Fibroblast of lung (primary cell): ENCODE data around the gene ZBTB40. TPM values are rescaled to one million over a fixed set of nuclear protein-coding genes. Genes with fewer than 3 reads are reported as not detected.
A peak's percentile ranks its signal among the peaks of the same experiment; 100 is the strongest.

ENCODE experiments used
- DNase-seq, 2 donors: peaks; one replicate each; pipeline versions ENCODE4 v3.0.0 to v3.0.0-alpha.2; 2010; ENCODE audit warnings: low read depth in 2 of 2
- H2AFZ ChIP-seq: 2 replicates; pipeline ENCODE4 v1.5.1; 2012; ENCODE audit warnings: low read length, control low read depth, inconsistent platforms
- H3K27ac ChIP-seq: 2 replicates; pipeline ENCODE4 v1.5.1; 2011; ENCODE audit warnings: low read length, control low read depth; ENCODE audit not compliant: insufficient read depth
- H3K27me3 ChIP-seq: 2 replicates; pipeline ENCODE4 v1.5.1; 2011; ENCODE audit warnings: mild to moderate bottlenecking, low read length; ENCODE audit not compliant: control insufficient read depth, insufficient read depth
- H3K36me3 ChIP-seq: 2 replicates; pipeline ENCODE4 v1.5.1; 2011; ENCODE audit warnings: low read length; ENCODE audit not compliant: control insufficient read depth, insufficient read depth
- H3K4me1 ChIP-seq: 2 replicates; pipeline ENCODE4 v1.5.1; 2011; ENCODE audit warnings: low read length; ENCODE audit not compliant: control insufficient read depth, insufficient read depth; ENCODE audit errors: extremely low read depth
- H3K4me2 ChIP-seq: 2 replicates; pipeline ENCODE4 v1.5.1; 2011; ENCODE audit warnings: low read length, control low read depth; ENCODE audit not compliant: insufficient read depth; ENCODE audit errors: extremely low read depth
- H3K4me3 ChIP-seq, 4 experiments: fragments of 200-600 bp in 1 of 4; sonication (generic) in 1 of 4; replicated peaks in 1 of 4; 2 replicates each; pipeline ENCODE4 v1.5.1; 2011 to 2016; ENCODE audit warnings: low read length in 4 of 4, low read depth in 3 of 4, mild to moderate bottlenecking in 3 of 4, control low read depth in 2 of 4, inconsistent platforms in 1 of 4, mixed read lengths in 1 of 4; ENCODE audit not compliant: insufficient read depth in 1 of 4; ENCODE audit errors: control extremely low read depth in 1 of 4
- H3K79me2 ChIP-seq: 2 replicates; pipeline ENCODE4 v1.5.1; 2012; ENCODE audit warnings: mild to moderate bottlenecking, low read length, inconsistent platforms; ENCODE audit not compliant: control insufficient read depth, insufficient read depth
- H3K9ac ChIP-seq: 2 replicates; pipeline ENCODE4 v1.5.1; 2011; ENCODE audit warnings: mild to moderate bottlenecking, low read length, control low read depth; ENCODE audit not compliant: insufficient read depth
- H3K9me3 ChIP-seq: 2 replicates; pipeline ENCODE4 v1.5.1; 2012; ENCODE audit warnings: low read depth, low read length; ENCODE audit not compliant: control insufficient read depth, insufficient read depth
- H4K20me1 ChIP-seq: 2 replicates; pipeline ENCODE4 v1.5.1; 2011; ENCODE audit warnings: low read length; ENCODE audit not compliant: control insufficient read depth, insufficient read depth; ENCODE audit errors: extremely low read depth
- EZH2 ChIP-seq: IDR thresholded peaks from 2 replicates; pipeline ENCODE4 v1.5.1; 2012; ENCODE audit warnings: low read length, control low read depth, mild to moderate bottlenecking; ENCODE audit errors: missing control alignments
- polyA minus RNA-seq: library from RNA; depleted of rRNA, polyadenylated mRNA; stranded (reverse); fragments of >200 nt; gene quantifications from 2 replicates; pipeline ENCODE4 v1.2.3, GENCODE V29; 2011; ENCODE audit warnings: low replicate concordance
- polyA plus RNA-seq, 2 donors: library from polyadenylated mRNA; depleted of rRNA in 1 of 2; stranded (reverse) in 1 of 2; unstranded in 1 of 2; fragments of >200 nt; gene quantifications; 2 replicates each; pipeline ENCODE4 v1.2.1, GENCODE V29; 2011 to 2012; ENCODE audit warnings: missing spikeins in 1 of 2
- total RNA-seq: library from RNA; depleted of rRNA; stranded (reverse); fragments of >200 nt; gene quantifications from 2 replicates; pipeline ENCODE4 v1.2.1, GENCODE V29; 2014
- TF ChIP-seq, protein P1 (sequence below), 2 donors: IDR thresholded peaks in 1 of 2; conservative IDR thresholded peaks in 1 of 2; 1 replicate in 1 of 2; 2 replicates in 1 of 2; pipeline ENCODE4 v1.5.1; 2011 to 2012; ENCODE audit warnings: low read length in 2 of 2, control low read depth in 1 of 2, inconsistent platforms in 1 of 2, low read depth in 1 of 2, mild to moderate bottlenecking in 1 of 2

The ZBTB40 gene, protein sequence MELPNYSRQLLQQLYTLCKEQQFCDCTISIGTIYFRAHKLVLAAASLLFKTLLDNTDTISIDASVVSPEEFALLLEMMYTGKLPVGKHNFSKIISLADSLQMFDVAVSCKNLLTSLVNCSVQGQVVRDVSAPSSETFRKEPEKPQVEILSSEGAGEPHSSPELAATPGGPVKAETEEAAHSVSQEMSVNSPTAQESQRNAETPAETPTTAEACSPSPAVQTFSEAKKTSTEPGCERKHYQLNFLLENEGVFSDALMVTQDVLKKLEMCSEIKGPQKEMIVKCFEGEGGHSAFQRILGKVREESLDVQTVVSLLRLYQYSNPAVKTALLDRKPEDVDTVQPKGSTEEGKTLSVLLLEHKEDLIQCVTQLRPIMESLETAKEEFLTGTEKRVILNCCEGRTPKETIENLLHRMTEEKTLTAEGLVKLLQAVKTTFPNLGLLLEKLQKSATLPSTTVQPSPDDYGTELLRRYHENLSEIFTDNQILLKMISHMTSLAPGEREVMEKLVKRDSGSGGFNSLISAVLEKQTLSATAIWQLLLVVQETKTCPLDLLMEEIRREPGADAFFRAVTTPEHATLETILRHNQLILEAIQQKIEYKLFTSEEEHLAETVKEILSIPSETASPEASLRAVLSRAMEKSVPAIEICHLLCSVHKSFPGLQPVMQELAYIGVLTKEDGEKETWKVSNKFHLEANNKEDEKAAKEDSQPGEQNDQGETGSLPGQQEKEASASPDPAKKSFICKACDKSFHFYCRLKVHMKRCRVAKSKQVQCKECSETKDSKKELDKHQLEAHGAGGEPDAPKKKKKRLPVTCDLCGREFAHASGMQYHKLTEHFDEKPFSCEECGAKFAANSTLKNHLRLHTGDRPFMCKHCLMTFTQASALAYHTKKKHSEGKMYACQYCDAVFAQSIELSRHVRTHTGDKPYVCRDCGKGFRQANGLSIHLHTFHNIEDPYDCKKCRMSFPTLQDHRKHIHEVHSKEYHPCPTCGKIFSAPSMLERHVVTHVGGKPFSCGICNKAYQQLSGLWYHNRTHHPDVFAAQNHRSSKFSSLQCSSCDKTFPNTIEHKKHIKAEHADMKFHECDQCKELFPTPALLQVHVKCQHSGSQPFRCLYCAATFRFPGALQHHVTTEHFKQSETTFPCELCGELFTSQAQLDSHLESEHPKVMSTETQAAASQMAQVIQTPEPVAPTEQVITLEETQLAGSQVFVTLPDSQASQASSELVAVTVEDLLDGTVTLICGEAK
- total RNA-seq = 9.5 and 12.4 TPM in 2 replicates
- polyA plus RNA-seq = 3.4 and 3.5 TPM in 2 replicates
- polyA plus RNA-seq (2012) = 4.3 and 4.6 TPM in 2 replicates
- polyA minus RNA-seq = 12.4 and 21.2 TPM in 2 replicates

DNA sequence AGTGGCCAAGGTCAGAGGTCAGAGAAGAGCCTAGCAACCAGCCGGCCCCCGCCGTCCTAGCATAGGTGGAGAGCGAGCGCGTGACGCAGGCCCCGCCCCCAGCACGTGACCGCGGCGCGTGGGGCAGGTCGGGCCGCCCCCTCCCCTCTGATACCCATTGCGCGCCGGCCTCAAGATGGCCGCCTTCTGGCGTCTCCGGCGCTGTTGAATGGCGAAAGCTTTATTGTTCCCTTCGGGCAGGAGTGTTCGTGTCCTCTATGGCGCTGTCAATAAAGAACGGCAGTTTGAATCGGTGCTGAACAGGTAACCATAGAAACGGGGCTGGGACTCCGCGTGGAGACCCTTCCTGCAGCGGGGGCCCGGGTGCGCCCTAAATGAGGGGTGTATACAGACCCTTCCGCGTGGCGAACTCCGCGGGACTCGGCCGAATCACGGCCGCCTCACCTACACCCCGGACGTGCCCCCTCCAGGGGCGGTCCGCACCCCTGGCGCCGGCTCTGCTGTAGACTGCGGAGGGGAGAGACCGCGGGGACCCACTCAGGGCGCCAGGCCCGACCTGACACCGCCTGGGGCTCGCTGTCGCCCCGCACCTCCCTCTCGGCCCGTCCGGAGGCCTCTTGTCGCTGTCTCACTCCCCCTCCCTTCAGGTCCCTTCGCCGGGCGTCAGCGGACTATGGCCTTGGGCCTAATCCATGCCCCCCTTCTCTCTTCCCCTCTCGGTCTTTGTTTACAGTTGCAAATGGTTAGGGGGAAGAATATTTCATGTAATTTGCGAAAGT is at the start of gene ZBTB40:
Gene ZBTB40, plus strand, starts transcription at position 150 of the 779 bp plus-strand sequence. CDS start 38,098 bp downstream, outside the sequence.
- Histone ChIP-seq H2AFZ (peak within 1 kb of the TSS; percentile 89), H3K27me3 (no peaks in the 10 kb centered on the region), H3K9ac (peak within 1 kb of the TSS; percentile 62), H3K4me2 (peak within 1 kb of the TSS; percentile 95), H4K20me1 (no peaks in the 10 kb centered on the region), H3K36me3 (no peaks in the 10 kb centered on the region), H3K27ac (peak within 1 kb of the TSS; percentile 80), H3K79me2 (peaks cover 10% of the 10 kb centered on the region), H3K9me3 (no peaks in the 10 kb centered on the region), H3K4me3 (peak within 1 kb of the TSS; percentile 68 to 98 (median 82)), H3K4me1 (peaks cover 9% of the 10 kb centered on the region)
- peak; percentile 99 for DNase-seq
- TF ChIP-seq, protein P1, sequence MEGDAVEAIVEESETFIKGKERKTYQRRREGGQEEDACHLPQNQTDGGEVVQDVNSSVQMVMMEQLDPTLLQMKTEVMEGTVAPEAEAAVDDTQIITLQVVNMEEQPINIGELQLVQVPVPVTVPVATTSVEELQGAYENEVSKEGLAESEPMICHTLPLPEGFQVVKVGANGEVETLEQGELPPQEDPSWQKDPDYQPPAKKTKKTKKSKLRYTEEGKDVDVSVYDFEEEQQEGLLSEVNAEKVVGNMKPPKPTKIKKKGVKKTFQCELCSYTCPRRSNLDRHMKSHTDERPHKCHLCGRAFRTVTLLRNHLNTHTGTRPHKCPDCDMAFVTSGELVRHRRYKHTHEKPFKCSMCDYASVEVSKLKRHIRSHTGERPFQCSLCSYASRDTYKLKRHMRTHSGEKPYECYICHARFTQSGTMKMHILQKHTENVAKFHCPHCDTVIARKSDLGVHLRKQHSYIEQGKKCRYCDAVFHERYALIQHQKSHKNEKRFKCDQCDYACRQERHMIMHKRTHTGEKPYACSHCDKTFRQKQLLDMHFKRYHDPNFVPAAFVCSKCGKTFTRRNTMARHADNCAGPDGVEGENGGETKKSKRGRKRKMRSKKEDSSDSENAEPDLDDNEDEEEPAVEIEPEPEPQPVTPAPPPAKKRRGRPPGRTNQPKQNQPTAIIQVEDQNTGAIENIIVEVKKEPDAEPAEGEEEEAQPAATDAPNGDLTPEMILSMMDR (conservative IDR thresholded peaks at IDR 0.05 in 1 of 2, IDR thresholded peaks at IDR 0.05 in 1 of 2; ENCODE audit: low read depth in 1 of 2, low read length in 2 of 2) = no peak
- TF ChIP-seq EZH2 = no peak

DNA sequence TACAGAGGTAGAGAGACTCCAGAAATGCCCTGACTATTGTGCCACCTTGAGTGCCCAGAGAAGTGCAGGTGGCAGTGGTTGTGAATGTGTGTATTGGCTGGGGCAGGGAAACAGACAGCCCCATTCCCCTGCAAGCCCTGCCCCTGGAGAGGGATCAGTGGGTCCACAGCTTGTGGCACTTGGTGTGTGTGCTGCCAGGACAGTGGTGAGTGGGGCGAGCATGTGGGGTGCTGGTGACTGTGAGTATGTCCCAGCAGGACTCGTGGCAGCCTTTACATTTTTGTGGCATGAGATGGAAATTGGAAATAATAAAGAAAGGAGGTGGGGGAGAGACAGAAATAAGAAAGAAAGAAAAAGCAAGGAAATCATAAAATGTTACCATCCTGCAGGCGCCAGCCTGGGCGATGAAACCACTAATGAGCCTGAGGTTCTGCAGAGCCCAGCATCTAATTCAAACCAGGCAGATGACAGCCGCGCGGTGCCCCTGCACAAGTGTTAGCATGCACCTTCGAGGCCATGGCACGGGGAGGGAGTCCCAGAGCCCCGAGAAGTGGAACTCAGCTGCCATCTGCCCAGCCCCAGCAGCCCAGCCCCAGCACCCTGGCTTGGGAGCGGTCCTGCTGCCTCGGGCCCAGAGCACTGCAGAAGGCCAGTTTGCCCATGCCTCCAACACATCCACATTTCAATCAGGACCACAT is 49.1 kb upstream of the ZBTB40 start:
- Histone ChIP-seq H3K36me3 (no peaks in the 10 kb centered on the region), H3K27me3 (peaks cover 16% of the 10 kb centered on the region), H3K27ac (no peak overlapping the region), H3K79me2 (no peaks in the 10 kb centered on the region), H3K4me3 (no peak overlapping the region), H3K4me2 (no peak overlapping the region), H4K20me1 (no peaks in the 10 kb centered on the region), H2AFZ (no peak overlapping the region), H3K4me1 (no peaks in the 10 kb centered on the region), H3K9me3 (no peaks in the 10 kb centered on the region), H3K9ac (no peak overlapping the region)
- TF ChIP-seq, protein P1 (conservative IDR thresholded peaks at IDR 0.05 in 1 of 2, IDR thresholded peaks at IDR 0.05 in 1 of 2; ENCODE audit: low read depth in 1 of 2, low read length in 2 of 2) = no peak
- DNase-seq = no peak
